NCI-H2081 (cell line): Measurements from ENCODE around the gene SUN3.
A peak's percentile ranks its signal among the peaks of the same experiment; 100 is the strongest.
"Not testable (repeated sequence)": the region's sequence is repeated elsewhere in the genome, so short reads cannot be mapped to it uniquely, and the experiment has no call there.

Experiments
- DNase-seq, 2 experiments: peaks; one replicate each; lab custom pipeline; 2025; lab: John Stamatoyannopoulos, UW

SUN3 gene

DNA sequence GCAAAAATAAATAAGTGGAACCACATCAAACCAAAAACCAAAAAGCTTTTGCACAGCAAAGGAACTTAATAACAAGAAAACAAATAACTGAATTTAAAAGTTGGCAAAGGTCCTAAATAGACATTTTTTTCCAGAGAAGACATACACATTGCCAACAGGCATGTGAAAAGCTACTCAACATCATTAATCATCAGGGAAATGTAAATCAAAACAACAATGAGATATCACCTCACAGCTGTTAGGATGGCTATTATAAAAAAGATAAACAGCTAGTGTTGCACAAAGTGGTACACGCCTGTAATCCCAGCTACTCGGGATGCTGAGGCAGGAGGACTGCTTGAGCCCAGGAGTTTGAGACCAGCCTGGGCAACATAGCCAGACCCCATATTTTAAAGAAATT, 2.2 kb upstream of the SUN3 start:
- DNase-seq, result no peak

DNA sequence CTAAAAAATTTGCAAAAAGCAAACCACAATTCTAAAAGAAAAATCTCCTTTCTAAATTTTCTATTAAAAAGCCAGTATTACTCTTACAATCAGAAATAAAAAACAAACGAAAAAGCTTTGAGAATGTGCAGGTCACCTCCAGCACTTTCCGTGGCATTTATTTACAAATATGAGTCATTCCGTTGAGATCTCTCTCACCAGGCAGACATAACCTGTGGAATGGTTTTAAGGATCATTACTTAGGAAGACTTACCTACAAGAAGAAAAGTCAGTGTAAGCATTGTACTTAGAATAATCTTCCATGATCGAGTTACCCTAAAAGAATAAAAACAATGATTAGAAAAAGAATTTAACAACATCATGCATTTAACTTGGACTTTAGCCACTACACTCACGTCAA, 3.3 kb downstream of the SUN3 start:
- DNase-seq, result no peak

DNA sequence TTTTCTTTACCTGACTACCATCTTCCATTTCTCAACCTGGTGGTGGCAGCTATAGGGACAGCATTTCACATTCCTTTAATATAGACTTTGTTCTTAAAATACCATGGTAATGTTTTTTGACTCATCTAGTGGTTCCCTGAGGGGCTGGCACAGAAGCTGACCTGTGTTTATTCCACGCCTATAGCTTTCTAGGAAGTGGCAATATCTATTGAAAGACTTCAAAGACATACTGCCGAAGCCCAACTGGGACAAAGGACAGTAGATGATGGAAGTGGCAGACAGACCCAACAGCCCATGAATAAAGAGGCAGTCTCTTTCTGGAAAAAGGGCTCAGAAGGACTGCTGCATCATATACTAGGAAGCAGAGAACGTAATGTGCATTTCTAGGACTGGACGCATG, 11.2 kb downstream of the SUN3 start:
- DNase-seq, result no peak

DNA sequence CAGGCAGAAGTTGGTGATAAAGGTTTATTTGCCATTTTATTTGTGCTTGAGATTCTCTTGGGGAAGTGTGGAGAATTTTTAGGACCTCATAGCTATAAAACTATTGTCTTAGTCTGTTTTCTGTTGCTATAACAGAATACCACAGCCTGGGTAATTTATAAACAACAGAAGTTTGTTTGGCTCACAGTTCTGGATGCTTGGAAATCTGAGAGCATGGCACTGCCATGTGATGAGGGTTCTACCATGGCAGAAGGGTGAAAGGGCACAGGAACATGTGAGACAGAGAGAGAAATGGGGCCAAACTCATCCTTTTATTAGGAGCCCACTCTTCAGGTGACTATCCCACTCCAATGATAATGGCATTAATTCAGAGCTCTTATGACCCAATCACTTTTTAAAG, 12.3 kb downstream of the SUN3 start:
- DNase-seq, result no peak

DNA sequence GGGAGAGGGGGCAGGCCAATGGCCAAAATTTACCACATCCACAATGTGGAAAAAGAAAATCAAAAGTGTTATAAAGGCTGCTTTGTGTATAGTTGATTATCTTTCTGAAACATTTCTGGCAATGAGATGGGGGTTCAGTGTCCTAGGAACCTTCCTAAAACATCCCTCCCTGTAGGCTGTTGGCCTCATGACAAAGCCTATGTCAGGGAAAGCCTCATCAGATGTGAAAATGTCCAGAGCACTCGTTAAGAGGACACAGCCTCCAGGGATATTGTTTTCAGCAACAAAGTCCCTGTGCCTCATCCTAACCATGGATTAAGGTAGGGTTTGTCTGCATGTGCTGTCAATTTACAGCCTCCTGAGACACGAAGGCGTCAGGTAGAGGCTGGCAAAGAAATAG, 17.0 kb downstream of the SUN3 start:
- DNase-seq, result no peak

DNA sequence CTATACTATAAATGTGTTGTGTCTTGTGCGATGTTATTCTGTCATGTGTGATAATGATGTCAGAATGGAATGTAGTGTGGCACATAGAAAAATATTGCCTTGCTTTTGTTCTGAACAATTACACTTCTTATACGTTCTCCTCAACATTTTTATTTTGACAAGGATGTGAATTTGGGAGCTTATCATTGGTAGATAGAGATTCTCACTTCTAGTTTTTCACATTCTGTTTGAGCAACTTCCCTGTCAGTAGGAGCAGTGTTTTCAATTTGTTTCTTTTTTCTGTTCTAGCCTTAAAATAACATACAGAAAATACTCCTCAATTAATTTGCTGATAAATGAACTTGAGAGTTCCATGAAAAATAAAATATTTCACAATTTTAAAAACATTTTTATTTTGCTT, 17.6 kb downstream of the SUN3 start:
- no peak for DNase-seq

DNA sequence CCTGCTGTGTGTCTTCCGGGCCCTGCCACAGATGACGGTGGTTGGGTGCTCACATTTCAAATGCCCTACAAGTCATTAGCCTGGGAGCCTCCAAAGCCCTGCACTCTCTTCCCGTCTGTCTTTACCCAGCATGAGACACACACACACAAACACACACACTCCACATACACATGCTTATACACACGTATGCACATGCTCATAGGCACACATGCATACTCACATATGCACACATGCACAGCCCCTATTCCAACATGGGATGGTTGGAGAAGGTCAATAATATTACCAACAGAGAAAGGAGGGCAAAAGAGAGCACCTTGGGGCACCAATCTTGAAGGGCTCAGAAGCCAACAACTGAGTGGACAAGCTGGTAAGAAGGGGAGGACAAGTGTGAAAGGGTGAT, 19.0 kb downstream of the SUN3 start:
- DNase-seq, result no peak

DNA sequence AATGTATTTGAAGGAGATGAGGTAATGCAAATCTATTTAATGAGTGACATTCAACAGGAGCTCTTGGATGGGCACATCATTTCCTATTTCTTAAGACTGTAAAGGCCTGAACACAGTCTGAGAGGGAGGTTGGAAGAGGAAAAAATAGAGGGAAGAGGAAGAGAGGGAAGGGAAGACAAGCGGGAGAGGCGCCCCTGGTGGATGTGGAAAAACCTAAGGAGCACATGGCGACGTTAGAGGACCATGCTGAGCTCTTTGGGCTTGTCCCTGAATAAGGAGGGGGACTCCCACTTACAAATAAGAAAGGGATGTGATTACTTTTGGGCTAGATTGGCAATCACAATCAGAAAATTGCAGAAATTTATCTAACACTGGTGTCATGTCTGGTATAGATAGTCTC, 19.6 kb downstream of the SUN3 start:
- no peak for DNase-seq

DNA sequence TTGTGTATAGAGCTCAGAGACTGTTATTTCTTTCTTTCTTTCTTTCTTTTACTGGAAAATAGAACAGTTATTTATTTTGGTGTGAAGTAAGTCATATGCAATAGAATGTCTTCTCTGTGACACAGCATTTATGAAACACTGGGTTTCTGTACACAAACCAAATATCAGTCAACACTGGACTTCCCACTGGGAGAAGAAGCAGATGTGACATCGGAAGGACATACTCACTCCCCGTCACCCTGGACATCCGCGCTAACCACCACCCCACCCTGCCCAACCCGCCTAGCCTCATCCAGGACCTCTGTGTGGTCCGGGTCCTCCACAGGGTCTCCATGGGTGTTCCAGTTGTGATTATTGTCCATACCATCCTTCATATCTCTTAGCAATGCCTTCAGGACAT, 22.0 kb downstream of the SUN3 start:
- no peak for DNase-seq

DNA sequence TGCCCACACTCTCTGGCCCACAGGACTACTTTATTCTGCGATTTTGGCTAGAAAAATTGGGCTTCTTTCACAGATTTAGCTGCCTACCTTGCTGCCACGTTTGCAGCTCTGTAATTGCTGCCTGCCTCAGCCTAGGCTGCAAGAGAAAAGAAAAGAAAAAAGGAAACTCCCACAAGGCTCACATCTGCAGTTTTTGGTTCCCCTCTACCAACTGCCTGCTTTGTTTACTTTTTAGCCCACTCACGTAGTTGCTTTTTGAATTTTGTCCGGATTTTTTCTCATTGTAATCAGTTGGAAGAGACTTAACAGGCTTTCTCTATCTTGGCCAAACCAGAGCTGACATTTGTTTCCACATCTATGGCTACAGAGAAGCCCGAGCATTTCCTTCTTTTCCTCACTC, 24.3 kb downstream of the SUN3 start:
- no peak for DNase-seq

DNA sequence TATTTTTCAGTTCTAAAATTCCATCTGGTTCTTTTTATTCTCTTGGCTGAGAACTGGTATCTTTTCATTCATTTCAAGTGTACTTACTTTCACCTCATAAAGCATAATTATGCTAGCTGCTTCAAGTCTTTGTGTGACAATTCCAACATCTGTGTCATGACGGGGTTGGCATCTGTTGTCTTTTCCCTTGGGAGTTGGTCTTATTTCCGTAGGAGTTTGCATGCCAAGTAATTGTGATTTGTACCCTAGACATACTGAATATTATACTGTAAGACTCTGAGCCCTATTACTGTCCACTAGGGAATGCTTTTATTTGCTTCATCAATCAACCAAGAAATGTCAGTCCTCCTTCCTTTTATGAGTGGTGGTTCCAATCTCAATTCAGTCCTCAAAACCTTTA, 24.9 kb downstream of the SUN3 start:
- no peak for DNase-seq

DNA sequence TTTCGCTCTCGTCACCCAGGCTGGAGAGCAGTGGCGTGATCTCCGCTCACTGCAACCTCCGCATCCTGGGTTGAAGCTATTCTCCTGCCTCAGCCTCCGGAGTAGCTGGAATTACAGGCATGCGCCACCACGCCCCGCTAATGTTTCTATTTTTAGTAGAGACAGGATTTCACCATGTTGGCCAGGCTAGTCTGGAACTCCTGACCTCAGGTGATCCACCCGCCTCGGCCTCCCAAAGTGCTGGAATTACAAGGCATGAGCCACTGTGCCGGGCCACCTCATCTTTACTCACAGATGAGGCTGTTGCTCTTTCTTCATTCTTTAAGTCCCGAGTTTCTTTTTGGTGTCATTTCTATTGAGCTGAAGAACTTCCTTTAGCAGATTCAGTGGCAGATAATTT, 28.7 kb downstream of the SUN3 start:
- DNase-seq, result not testable (repeated sequence)

DNA sequence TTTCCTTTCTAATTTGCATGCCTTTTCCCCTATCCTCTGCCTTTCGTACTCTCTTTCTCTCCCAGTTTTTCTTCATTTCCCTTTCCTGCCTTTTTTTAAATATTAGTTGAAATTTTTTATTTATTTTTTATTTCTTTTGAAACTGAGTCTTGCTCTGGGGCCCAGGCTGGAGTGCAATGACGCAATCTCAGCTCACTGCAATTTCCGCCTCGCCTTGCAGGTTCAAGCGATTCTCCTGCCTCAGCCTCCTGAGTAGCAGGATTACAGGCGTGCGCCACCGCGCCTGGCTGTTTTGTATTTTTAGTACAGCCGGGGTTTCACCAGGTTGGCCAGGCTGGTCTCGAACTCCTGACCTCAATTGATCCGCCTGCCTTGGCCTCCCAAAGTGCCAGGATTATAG, 29.5 kb downstream of the SUN3 start:
- no peak for DNase-seq

DNA sequence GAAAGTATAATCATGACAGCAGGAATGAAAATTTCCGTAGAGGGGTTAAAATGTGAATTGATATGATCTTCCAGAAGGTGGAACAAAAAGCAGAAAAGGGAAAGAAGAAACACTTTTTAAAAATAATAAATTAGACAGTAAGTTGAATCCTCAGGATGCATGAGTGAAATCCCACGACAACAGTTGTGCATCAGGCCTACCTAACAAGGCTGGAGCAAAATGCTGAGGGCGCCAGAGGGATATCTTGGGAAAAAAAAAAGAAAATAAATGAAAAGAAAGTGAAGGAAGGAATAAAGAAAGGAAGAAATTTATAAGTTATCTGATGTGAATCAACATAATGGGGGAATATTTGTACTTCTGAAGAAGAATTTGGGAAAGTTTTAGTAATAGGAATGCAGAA, 36.5 kb downstream of the SUN3 start:
- DNase-seq, result no peak

DNA sequence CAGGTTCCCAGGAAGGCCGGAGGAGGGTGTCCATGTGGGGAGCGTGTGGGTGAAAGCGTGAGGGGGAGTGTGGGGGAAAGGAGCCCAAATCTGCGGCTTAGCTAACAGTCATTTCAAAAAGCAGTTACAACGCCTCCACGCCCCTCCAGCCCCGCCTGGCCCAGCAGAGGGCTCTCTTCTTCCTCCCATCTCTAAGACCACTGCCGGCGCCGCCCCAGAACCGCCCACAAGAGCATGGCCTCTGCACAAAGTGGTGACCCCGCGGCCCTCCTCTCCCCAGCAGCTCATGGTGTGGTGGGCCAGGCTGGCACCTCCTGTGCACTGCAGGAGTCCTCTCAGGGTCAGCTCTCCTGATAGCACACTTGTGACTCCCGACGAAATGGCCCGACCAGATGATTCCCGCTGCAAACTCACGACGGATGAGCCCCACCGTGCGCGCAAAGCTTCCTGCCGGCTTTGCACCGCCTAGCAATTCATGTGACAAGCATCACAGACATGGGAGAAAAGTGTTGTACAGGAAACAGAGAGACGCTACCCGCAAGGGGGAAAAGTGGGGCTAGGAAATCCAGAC, 37.1 kb downstream of the SUN3 start:
- peak in 1 of 2 experiments; percentile 53 for DNase-seq

DNA sequence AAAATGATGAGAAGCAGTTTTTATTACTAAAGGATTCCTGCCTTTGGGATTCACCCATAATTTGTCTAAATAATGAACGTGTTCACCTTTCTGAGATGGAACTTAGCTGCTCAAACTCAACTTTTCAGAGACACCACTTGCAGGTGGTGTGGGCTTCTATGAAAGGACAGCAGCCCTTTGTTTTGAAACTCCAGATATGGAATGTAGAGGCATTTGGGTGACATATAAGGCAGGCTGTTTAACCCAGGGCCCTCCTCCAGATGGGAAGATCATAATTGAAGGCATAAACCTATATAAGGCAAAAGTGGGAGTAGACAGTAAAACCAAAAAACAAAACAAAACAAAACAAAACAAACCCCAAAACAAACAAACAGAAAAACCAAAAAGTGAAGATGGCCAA, 37.6 kb downstream of the SUN3 start:
- no peak for DNase-seq

DNA sequence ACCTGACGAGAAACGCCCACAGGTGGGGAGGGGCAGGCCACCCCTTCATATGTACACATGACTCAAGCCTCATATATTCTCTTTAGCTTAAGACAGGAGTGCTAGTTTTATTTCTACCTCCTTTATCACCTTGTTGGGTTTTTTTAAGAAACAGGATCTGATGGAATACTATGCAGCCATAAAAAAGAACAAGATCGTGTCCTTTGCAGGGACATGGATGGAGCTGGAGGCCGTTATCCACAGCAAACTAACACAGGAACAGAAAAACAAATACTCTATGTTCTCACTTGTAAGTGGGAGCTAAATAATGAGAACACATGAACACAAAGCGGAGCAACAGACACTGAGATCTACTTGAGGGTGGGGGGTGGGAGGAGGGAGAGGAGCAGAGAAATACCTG, 38.3 kb downstream of the SUN3 start:
- DNase-seq, result no peak

DNA sequence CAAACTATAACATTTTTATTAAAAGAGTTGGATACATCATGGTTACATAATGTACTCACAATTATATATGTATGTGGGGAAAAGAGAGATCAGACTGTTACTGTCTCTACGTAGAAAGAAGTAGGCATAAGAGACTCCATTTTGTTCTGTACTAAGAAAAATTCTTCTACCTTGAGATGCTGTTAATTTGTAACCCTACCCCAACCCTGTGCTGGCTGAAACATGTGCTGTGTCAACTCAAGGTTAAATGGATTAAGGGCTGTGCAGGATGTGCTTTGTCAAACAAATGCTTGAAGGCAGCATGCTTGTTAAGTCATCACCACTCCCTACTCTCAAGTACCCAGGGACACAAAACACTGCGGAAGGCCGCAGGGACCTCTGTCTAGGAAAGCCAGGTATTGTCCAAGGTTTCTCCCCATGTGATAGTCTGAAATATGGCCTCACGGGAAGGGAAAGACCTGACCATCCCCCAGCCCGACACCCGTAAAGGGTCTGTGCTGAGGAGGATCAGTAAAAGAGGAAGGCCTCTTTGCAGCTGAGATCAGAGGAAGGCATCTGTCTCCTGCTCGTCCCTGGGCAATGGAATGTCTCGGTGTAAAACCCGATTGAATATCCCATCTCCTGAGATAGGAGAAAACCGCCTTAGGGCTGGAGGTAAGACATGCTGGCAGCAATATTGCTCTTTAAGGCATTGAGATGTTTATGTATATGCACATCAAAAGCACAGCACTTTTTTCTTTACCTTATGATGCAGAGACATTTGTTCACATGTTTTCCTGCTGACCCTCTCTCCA, 39.1 kb downstream of the SUN3 start:
- not testable (repeated sequence) for DNase-seq

DNA sequence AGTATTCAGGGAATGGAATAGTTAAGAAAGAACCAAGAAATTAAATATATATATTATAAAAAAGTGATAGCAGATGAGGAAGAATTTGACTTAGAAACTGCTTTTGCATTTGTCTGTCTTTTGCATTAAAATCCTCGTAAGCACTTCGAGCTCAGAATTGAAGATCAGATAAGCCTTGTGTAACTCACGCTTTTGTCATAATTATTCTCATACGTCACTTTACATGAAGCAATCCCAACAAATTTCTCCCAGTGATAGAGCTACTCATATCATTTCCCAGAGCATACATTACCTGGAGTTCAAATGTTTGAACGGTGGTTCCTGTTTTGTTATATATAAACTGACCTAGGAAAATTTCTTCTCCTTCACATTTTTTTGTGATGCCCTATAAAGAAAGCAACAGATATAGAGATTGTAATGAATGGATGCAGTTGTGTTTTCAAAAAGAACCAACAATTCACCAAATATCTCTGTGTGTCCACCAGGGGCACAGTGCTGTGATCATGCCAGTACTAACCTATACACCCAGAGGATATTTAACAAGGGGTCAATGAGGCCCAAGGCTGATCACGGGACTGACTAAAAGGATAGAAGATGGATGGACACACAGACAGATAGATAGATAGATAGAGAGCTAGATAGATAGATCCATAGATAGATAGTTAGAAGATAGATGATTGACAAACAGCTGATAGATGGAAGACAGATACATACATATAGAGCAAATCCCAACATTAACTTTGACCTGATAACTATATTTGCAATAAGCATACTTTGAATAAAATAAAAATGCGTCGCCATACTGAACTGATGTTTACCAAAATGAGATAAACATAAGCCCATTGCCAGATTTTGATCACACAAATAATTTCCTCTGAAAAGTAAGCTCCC, 40.2 kb downstream of the SUN3 start:
- DNase-seq, result no peak

DNA sequence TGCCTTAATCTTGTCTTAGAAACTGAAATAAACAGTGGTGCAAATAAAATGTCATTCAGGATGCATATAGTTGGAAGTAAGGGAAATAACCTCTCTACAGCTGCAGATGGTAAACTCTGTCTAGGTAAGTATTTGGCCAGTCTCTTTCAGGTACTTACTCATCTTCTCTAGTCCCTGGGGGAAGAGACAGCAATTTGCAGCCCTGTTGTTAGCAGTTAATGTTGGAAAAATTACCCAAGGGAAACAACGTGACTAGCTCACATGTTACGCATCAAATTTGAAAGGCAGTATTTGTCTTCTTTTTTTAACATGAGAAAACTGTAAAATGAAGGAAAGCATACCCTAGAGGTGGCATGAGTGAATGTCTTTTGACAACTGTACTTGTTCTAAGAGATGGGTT, 46.3 kb downstream of the SUN3 start:
- DNase-seq, result peak in 1 of 2 experiments; percentile 4

DNA sequence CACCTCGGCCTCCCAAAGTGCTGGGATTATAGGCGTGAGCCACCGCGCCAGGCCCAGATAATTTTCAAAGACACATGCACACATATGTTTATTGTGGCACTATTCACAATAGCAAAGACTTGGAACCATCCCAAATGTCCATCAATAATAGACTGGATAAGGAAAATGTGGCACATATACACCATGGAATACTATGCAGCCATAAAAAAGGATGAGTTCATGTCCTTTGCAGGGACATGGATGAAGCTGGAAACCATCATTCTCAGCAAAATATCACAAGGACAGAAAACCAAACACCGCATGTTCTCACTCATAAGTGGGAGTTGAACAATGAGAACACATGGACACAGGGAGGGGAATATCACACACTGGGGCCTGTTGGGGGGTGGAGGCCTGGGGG, 48.3 kb downstream of the SUN3 start:
- not testable (repeated sequence) for DNase-seq

DNA sequence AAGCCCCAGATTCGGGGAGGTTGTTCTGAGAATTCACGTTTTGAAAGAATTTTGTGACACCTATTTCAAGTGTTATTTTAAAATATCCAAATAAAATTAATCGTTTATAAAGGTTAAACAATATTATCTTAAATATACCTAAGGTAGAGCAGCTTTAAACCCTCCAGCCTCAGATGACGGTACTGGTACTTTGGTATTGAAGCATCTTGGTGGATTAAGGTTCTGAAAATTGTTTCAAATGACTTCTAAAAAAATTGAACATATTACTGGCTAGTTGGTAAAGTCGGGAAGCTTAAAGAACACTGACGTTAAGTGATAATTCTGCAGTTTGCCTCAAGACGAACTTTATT, 49.1 kb downstream of the SUN3 start:
- DNase-seq, result no peak

DNA sequence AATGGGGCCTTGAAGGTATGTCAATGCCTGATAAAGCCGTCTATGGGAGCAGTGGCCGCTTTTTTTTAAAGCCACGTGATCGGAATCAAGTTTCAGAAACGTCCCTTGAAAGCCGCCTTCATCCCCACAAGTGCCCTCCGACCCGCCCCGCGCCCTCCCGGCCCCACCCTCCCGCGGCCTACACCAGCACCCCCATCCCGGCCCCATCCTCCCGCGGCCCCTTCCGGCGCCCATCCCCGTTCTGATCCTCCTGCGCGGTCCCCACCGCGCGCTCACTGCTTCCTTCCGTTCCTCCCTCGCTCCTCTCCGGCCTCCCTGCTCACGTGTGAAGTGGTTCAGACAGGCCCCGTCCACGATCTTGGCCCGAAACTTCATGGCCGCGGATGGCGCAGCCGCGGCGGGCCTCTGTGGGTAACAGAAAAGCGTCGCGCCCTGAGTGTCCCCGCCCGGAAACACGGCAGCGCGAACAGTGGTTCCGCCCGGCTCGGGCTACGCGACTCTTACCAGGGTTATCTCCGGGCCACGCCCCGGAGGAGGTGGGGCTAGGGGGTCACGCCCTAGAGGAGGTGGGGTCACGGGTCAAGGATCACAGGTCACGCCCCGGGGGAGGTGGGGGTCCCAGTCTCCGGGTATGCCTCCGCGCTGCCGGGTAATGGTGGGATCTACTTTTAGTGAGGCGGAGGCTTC, 49.6 kb downstream of the SUN3 start, which contains the start of gene HUS1:
TSS of gene HUS1 (minus strand) at position 471 of the 687 bp plus-strand sequence. CDS start at position 375, 96 bp downstream.
- peak; percentile 88 to 96 for DNase-seq
